Omental fat pad (tissue), 4 donors: ENCODE measurements around the gene COL6A5. TPM values are rescaled to one million over a fixed set of nuclear protein-coding genes. Genes with fewer than 3 reads are reported as not detected.

Experiments
- ATAC-seq: fragments of 150-250 bp; one replicate; pipeline ENCODE4 v1.9.1; 2016; ENCODE audit warnings: mild to moderate bottlenecking, moderate library complexity; ENCODE audit not compliant: low FRiP score
- DNase-seq: peaks from one replicate; pipeline ENCODE4 v3.0.0-alpha.2; 2019; ENCODE audit warnings: low spot score
- CTCF ChIP-seq, 3 donors: fragments of 450-650 bp; IDR thresholded peaks; one replicate each; pipeline ENCODE4 v1.5.1; 2016 to 2017; ENCODE audit warnings: antibody characterized with exemption in 3 of 3, mild to moderate bottlenecking in 3 of 3, moderate library complexity in 2 of 3
- total RNA-seq, 4 donors: library from RNA; depleted of rRNA; stranded (reverse); fragments of >200 nt; gene quantifications; one replicate each; pipeline ENCODE4 v1.1.0, GENCODE V29; 2016

Gene COL6A5
- total RNA-seq: under 1 TPM in 1 of 4 donors, not detected in 3; 0.09 TPM

- no peak for DNase-seq
- TF ChIP-seq CTCF (IDR thresholded peaks at IDR 0.05): no peak
- no peak for ATAC-seq
Measured at GRCh38 chr3:130345487-130346079, at the start of gene COL6A5. Gene COL6A5, plus strand, starts transcription at chr3:130345672. Its CDS starts 27,967 bp downstream, at chr3:130373639.

GRCh38 chr3:130299531-130299930 is 45.9 kb upstream of the COL6A5 start:
- DNase-seq (no peak), ATAC-seq (no peak)
- no peak for TF ChIP-seq CTCF (IDR thresholded peaks at IDR 0.05)

- TF ChIP-seq CTCF (IDR thresholded peaks at IDR 0.05): no peak
- ATAC-seq (no peak), DNase-seq (no peak)
Measured at GRCh38 chr3:130300888-130301287, 44.6 kb upstream of the COL6A5 start.

- ATAC-seq (no peak), DNase-seq (no peak)
- no peak for TF ChIP-seq CTCF (IDR thresholded peaks at IDR 0.05)
Measured at GRCh38 chr3:130310109-130310508, 35.4 kb upstream of the COL6A5 start.

GRCh38 chr3:130312374-130312773 is 33.1 kb upstream of the COL6A5 start:
- no peak for TF ChIP-seq CTCF (IDR thresholded peaks at IDR 0.05)
- ATAC-seq: no peak
- no peak for DNase-seq

GRCh38 chr3:130316169-130316568 is 29.3 kb upstream of the COL6A5 start:
- TF ChIP-seq CTCF (IDR thresholded peaks at IDR 0.05): no peak
- peak; percentile 81 for ATAC-seq
- DNase-seq: no peak

GRCh38 chr3:130323503-130323902 is 22.0 kb upstream of the COL6A5 start:
- DNase-seq (no peak), ATAC-seq (no peak)
- TF ChIP-seq CTCF (IDR thresholded peaks at IDR 0.05): no peak
